ENCODE data around the gene TYW5. TPM values are rescaled to one million over a fixed set of nuclear protein-coding genes. Genes with fewer than 3 reads are reported as not detected.

Gene TYW5
- total RNA-seq, 3 donors from 2014 or later (not counting 1 experiment from before 2014, with no cell fraction given) = 15.9 to 17.4 (median 16.9) TPM

GRCh38 chr2:199932312-199932855 is 22.9 kb downstream of the TYW5 start:
- DNase-seq (no peak), ATAC-seq (no peak)
- no peak for TF ChIP-seq CTCF (IDR thresholded peaks at IDR 0.05)
- H3K27me3 Mint-ChIP-seq (ENCODE audit: low read depth in 2 of 2) = no peaks in the 10 kb centered on the region
- no peaks in the 10 kb centered on the region for H3K9me3 Mint-ChIP-seq
- WGBS (ENCODE audit: insufficient coverage) = 77% methylated on average over 4 of the region's 4 CpGs
- no peak overlapping the region for H3K4me3 Mint-ChIP-seq
- Histone ChIP-seq H3K36me3 (ENCODE audit: control insufficient read depth, insufficient read depth, low read length) (peaks cover 33% of the 10 kb centered on the region), H3K27me3 (ENCODE audit: control insufficient read depth, insufficient read depth, low read length) (no peaks in the 10 kb centered on the region), H3K4me1 (ENCODE audit: control insufficient read depth, insufficient read depth, low read length) (no peaks in the 10 kb centered on the region), H3K9me3 (ENCODE audit: control insufficient read depth, insufficient read depth, low read length) (no peaks in the 10 kb centered on the region), H3K27ac (ENCODE audit: low read length) (no peak overlapping the region), H3K4me3 (ENCODE audit: low read length) (no peak overlapping the region)
- intact Hi-C loops (cut with micrococcal nuclease) = no loop called here
- H3K27ac Mint-ChIP-seq = no peak overlapping the region
- H3K36me3 Mint-ChIP-seq = no peaks in the 10 kb centered on the region
- H3K4me1 Mint-ChIP-seq = no peaks in the 10 kb centered on the region

- Mint-ChIP-seq H3K36me3 (no peaks in the 10 kb centered on the region), H3K4me1 (peaks cover 2 to 5% of the 10 kb centered on the region in 2 donors), H3K4me3 (no peak overlapping the region), H3K27me3 (ENCODE audit: low read depth in 2 of 2) (no peaks in the 10 kb centered on the region), H3K9me3 (no peaks in the 10 kb centered on the region), H3K27ac (peak overlapping the region in 1 of 2 donors; percentile 53)
- H3K4me3 ChIP-seq (ENCODE audit: low read length) = no peak overlapping the region
- DNase-seq (no peak), ATAC-seq (no peak)
- TF ChIP-seq CTCF (IDR thresholded peaks at IDR 0.05) = no peak
- no peaks in the 10 kb centered on the region for H3K9me3 ChIP-seq (ENCODE audit: control insufficient read depth, insufficient read depth, low read length)
- H3K27ac ChIP-seq (ENCODE audit: low read length) = no peak overlapping the region
- H3K4me1 ChIP-seq (ENCODE audit: control insufficient read depth, insufficient read depth, low read length) = no peaks in the 10 kb centered on the region
- 100% methylated on average over 1 of the region's 2 CpGs for WGBS (ENCODE audit: insufficient coverage)
- no peaks in the 10 kb centered on the region for H3K27me3 ChIP-seq (ENCODE audit: control insufficient read depth, insufficient read depth, low read length)
- H3K36me3 ChIP-seq (ENCODE audit: control insufficient read depth, insufficient read depth, low read length) = peaks cover 31% of the 10 kb centered on the region
- intact Hi-C loops (cut with micrococcal nuclease) = no loop called here
Observed at GRCh38 chr2:199929262-199929661, 26.0 kb downstream of the TYW5 start.

GRCh38 chr2:199928626-199929025 is 26.7 kb downstream of the TYW5 start:
- intact Hi-C loops (cut with micrococcal nuclease) = no loop called here
- H3K36me3 ChIP-seq (ENCODE audit: control insufficient read depth, insufficient read depth, low read length) = peaks cover 31% of the 10 kb centered on the region

More at GRCh38 chr2:199928626-199929025, 26.7 kb downstream of the TYW5 start:
- no peak overlapping the region for H3K27ac ChIP-seq (ENCODE audit: low read length)
- no peak overlapping the region for H3K4me3 ChIP-seq (ENCODE audit: low read length)
- H3K27me3 ChIP-seq (ENCODE audit: control insufficient read depth, insufficient read depth, low read length) = no peaks in the 10 kb centered on the region
- H3K27me3 Mint-ChIP-seq (ENCODE audit: low read depth in 2 of 2) = no peaks in the 10 kb centered on the region
- no peaks in the 10 kb centered on the region for H3K9me3 ChIP-seq (ENCODE audit: control insufficient read depth, insufficient read depth, low read length)
- no peaks in the 10 kb centered on the region for H3K9me3 Mint-ChIP-seq
- peaks cover 5 to 8% of the 10 kb centered on the region in 2 donors for H3K4me1 Mint-ChIP-seq
- peak overlapping the region; percentile 46 to 56 for H3K27ac Mint-ChIP-seq
- no peaks in the 10 kb centered on the region for H3K36me3 Mint-ChIP-seq
- no peak overlapping the region for H3K4me3 Mint-ChIP-seq
- DNase-seq (no peak), ATAC-seq (no peak)
- no peaks in the 10 kb centered on the region for H3K4me1 ChIP-seq (ENCODE audit: control insufficient read depth, insufficient read depth, low read length)
- no peak for TF ChIP-seq CTCF (IDR thresholded peaks at IDR 0.05)

Data from natural killer cell (primary cell).